Inferior parietal cortex (tissue), 1 donor: ENCODE results near the gene CTLA4.

Experiments used
- DNase-seq: peaks from one replicate; pipeline ENCODE4 v3.0.0-alpha.2; 2016; ENCODE audit errors: extremely low spot score

The CTLA4 gene

DNA sequence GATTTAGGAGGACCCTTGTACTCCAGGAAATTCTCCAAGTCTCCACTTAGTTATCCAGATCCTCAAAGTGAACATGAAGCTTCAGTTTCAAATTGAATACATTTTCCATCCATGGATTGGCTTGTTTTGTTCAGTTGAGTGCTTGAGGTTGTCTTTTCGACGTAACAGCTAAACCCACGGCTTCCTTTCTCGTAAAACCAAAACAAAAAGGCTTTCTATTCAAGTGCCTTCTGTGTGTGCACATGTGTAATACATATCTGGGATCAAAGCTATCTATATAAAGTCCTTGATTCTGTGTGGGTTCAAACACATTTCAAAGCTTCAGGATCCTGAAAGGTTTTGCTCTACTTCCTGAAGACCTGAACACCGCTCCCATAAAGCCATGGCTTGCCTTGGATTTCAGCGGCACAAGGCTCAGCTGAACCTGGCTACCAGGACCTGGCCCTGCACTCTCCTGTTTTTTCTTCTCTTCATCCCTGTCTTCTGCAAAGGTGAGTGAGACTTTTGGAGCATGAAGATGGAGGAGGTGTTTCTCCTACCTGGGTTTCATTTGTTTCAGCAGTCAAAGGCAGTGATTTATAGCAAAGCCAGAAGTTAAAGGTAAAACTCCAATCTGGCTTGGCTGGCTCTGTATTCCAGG is at the start of gene CTLA4:
CTLA4 (plus strand) TSS at position 211 of the 640 bp plus-strand sequence; CDS start at position 383, 172 bp downstream.
- no peak for DNase-seq

DNA sequence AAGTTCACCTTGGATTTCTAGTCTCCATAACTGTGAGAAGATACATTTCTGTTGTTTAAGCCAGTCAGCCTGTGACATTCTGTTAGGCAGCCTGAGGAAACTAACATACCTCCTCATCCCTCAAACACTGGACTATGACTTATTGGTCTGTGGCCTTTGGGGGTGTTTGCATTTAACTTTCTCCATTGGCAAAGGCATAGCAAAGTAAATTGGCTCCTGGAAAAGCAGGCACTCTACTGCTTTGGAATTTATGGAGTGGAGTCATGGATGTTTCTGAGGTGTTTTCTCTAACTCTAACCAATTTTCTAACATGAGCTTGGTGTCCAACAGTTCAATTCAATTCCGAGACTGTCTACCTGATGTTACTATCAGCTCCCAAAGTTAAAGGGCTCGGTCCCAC is 48.9 kb upstream of the CTLA4 start:
- DNase-seq, result no peak

DNA sequence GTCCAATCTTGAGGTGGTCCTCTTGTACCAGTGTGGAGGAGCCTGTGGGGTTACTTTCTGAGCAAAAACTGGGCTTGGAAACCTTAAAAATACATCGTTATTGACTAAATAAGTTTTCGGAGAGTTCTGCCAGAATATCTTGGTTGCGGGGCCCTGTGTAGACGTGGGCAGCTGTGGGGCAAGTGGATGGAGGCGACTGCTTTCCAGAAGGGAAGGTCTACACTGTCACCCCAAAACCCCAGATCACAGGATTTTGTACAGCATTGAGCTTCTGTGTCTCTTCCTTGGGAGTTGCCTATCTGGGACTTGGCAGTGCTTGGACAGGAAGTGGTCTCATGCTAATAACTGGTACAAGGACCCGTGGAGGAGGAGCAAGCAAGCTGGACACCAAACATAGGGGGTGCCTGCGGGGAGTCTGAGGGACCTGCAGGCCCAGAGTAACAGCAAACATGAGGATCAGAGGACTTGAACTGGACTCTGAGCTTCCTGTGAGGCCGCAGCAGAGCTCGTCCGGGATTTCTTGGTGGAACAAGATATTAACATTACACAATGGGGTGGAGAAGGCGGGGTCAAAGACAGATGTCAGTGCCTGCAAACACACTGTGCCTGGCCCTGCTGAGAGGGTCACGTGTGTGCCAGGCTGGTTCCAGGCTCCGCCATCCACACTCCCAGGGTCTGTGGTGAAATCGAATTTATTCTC is 48.0 kb upstream of the CTLA4 start:
- no peak for DNase-seq

DNA sequence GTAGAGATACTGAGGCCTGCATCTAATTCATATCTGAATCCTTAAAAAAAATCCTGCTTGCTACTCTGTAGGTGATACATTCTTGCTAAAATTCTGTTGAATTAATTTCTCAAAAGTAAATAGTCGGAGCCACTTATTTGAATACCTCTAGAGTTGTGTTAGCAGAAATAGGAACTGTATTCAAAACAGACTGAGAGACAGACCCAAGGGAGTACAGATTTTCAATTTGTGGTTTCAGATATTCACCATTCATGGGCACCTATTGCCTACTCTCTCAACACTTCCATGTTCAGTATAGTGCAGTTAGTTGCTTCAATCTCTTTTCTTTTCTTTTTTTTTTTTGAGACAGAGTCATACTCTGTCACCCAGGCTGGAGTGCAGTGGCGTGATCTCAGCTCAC is 46.6 kb upstream of the CTLA4 start:
- DNase-seq, result no peak

DNA sequence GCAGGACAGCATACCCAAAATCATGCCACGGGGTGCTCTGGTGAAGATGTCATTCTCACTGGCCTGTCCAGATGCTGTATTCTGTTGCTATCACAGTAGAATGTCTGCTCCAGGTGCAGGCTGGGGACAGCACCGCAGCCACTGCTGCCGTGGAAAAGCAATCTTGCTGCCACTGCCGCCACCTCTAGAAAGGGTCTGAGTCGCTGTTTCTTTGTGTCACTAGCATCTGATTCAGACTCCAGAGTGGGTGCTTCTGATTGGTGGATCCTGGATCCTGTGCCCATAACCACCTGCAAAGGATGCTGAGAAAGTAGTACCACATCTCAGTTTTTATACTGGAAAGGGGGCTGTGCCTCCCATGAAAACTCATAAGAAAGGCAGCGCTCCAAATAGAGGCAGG is 45.3 kb upstream of the CTLA4 start:
- DNase-seq, result no peak

DNA sequence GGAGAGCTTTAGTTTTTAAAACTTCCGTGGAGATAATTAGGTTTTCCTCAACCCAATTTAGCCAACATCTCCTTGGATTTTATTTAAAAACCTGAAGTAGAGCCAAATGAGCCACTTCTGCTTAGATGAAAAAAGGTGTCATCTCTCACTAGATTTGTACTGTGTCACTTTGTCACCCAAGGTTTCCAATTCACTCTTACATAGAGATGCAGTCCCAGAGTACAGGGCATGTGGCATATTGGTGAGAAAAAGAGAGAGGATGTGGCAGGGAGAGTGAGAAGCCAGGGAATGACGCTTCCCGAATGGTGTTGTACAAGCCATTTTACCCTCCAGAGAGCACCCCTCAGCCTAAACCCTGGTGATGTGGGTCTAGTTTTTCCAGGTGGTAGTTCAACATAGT is 44.4 kb upstream of the CTLA4 start:
- DNase-seq, result peak; percentile 32

DNA sequence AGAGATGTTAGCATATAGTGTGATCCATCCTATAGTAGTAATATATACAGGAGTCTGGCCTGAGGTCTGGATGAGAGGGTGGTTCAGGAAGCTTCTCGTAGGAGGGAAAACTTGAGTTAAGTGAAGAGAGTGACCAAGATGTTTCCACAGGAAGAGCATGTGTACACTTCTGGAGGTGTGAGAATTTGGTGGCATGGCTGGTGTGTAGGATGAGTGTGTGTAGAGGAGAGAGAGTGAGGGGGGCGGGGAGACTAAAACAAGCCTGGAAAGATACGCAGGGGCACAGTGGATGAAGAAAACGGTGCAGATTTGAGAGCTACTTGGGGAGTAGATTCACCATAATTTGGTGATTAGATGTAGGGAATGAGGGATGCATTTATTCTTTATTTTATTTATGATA is 43.5 kb upstream of the CTLA4 start:
- peak; percentile 14 for DNase-seq

DNA sequence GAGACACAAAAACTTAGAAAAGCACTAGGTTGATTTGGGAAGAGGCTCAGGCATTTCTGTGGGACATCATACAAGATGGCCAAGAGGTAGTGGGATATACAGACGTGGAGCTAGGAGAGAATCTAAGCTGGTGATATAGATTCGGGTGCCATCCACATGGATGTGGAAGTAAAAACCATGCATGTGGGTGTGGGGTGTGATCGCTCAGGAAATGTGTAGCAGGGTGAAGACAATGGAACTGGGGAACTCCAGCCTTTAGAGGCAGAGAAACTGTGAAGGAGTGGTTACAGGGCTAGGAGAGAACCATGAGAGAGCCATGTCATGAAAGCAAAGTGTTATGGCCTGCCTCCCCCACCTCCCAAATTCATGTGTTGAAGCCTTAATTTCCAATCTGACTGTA is 43.0 kb upstream of the CTLA4 start:
- no peak for DNase-seq

DNA sequence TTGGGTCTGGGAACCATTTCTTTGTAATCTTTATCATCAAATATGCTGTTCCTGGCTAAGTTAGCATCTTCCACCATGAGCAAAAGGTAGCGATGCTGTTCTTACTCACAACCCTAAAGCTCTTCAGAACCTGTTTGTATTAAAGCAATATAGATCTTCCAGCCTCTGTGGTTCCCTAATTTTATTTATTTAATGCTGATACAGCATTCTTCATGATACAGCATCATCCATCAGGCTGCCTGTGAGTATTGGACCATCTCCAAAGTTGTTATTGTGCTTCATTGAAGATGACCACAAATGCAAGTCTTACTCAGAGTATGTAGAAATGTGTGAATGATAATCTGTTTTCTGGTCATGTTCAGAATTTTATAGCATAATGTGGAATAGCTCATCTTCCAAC is 40.9 kb upstream of the CTLA4 start:
- DNase-seq, result no peak

DNA sequence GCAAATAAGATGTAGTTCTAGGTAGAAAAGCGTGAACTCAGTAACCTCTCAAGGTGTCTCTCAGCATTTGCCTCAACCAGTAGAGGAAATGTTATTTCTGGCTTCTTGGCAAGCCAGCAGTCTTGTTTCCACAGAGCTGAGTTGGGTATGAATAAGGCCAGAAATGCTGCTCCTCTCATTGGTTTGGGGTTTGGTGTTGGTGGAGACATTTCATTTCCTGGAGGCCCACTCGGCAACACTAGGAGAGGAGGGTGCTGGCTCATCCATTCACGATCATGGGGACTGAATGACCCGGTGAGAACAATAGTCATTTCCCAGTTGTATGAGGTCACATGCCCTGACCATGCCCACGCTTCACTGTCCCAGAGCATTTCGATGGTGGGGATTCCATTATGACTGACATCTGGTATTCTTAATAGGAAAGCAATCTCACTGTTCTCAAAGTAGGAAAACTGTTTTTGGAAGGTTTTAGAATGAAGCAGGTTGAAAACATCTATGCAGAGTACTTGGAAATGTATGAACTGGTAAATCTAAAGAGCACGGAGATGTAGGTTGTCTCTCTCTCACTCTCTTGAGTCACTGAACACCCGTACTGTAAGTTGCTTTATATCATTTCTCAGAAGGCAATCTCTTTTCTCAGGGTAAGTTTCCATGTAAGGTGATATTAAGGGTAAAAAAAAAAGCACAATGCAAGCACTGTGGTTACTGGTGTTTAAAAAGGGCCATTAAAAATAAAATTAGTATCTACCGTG is 37.1 kb upstream of the CTLA4 start:
- no peak for DNase-seq

DNA sequence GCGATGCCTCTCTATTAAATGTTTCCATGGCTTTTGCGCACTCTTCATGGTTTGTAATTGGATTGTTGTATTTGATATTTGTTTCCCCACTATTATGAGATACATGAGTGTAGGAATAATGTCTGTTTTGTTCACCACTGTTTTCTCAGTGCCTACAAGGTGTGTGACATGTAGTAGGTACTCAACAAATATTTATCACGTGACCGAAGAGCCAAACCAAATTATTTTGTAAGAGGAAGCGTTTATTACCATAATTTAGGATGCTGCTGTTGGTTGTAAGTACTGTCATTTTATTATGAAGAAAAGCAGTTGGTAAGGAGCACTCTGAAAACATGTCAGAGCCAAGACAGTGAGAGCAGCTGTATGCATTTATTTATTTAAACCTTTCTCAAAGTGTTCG is 32.2 kb upstream of the CTLA4 start:
- no peak for DNase-seq

DNA sequence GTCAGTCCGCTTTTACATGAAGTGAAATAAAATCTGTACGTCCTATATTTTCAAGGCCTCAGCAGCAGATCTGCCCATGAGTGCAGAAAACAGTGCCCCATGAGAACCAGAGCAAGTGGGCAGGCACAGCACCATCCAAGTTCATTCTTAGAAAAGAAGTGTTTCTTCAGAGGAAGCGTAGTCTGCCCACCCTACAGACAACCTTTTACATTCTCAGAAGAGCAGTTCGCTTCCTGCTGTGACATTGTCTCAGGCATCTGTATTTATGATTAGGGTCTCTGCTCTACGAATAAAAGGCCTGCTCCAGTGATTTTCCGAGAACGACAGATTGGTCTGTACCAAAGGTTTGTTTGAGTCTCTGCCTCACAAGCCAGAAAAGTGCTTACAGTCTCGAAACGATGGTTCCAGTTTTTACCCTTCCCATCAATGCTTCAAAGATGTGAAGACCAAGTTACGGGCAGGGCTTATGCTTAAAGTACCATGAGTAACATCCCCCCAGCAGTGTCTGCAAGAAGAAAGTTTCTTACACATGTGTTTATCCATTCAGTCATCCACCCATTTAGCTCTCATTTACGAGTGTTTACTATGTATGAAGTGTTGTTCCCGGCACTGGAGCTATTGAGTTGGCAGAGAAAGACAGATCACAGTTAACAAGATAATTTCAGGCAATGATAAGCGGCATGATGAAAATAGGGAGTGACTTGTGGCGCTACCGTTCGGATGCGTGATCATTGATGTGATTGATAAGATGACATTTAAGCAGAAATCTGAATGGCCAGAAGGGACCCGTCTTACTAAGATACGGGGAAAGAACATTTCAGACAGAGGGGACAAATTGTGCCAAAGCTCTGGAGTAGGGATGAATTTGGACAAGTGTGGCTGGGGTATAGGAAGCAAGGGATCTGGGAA is 31.4 kb upstream of the CTLA4 start:
- no peak for DNase-seq

DNA sequence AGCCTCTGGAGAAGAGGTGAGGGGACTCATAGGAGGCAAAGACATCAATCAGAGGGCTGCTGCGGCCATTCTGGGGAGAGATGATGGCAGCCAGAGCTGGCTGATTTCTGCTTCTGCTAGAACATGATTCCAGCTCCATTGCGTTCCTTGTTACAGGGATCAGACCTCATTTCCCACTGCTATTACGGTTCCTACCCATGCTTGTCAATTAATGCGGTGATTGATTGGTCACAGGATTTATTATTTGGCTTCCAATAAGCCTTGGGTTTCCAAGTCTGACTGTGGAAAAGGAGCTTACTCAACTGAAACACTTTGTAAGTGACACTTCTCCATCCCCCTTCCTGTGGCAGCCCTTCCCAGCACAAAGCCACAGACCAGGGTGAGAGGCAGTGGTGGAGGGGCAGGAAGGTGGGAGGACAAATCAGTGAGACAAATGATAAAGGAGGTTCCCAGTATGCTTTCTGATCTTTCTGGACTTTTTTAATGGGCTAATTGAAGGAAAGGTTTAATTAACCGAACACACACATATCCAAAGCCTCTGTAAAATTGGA is 26.8 kb upstream of the CTLA4 start:
- no peak for DNase-seq

DNA sequence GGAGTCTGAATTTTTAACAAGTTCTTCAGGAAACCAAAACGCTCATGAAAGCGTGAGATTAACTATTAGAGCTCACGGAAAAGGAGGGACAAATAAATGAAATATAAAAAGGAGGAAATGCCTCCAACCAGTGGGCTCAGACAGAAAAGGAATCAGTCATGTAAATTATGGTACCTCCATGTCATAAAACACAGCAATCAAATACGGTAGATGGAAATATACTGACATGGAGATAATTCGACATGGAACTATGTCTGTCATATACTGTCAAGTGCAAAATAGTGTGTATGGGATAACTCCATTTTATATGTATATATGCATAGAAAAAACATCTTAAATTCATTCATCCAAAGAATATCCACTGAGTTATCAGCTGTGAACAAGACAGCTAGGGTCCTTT is 25.9 kb upstream of the CTLA4 start:
- no peak for DNase-seq

DNA sequence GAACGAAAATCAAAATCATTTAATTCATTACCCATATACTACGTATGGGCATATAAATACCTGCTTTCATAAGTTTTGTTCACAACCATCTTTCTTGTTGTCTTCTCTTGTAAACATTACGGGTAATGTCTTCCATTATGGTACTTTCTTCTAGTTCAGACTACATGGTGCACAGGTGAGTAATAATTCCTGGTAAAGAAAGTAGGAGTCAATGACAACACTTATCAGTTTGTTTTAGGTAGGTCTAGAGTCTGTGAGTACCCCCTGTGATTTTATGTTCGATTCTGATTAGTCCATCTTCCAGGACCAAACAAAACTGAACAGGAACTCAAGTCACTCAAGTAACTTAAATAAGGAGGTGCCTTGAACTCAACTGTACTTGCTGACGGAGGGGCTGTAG is 25.2 kb upstream of the CTLA4 start:
- no peak for DNase-seq

DNA sequence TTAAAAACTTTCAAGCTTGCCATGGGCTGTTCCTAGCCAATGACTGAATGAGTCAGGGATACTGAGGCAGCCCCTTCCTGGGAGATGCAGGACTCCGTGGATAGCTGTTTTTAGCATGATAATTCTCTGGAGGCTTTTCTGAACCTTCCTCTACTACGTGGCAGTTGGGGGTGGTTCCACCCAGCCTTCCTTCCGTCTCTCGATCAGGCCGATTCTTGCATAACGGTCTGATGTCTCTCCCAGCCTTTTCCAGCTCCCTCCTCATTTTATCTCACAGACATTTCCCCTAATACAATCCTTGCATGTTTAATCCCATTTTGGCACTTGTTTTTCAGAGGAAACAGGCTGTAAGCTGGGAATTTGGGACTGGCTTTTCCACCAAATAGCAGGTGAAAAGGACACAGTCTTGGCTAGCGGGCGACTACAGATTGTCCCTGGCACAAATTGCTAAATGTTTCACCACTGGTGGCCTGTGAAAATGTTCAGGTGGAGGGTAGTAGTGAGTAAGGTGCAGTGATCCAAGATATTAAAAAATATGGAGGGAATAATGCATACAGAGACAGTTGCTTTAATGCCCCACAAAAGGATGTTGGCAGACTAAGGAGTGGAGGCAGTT is 21.0 kb upstream of the CTLA4 start:
- DNase-seq, result no peak

DNA sequence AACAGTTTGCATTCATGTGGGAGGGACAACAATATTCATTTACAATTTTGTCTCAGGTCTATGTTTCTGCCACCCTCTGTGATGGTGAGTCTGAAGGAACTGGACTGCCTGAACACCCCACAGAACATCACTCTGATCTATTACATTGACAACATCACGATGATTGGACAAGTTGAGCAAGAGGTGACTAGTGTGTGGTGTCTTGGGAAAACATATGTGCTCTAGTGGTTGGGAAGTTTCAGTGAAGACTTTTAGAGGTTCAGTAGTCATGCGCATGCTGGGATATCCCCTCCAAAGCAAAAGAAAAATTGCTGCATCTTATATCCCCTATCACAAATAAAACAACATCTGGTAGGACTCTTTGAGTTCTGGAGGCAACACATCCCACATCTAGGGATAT is 18.6 kb upstream of the CTLA4 start:
- DNase-seq, result no peak

DNA sequence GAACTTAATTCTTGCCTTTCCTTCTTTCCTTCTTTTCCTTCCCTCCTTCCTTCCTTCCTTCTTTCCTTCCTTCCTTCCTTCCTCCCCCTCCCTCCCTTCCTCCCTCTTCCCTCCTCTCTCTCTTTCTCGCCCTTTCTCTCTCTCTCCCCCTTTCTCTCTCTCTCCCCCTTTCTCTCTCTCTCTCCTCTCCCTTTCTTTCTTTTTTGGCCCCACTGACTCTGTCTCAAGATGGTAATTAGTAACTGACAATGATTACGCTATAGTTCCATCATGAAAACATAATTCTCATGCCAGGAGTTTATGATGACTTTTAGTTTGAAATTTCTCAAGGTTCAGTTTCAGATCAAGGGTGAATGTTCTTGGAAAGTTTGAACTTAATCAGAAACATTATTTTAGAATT is 14.8 kb upstream of the CTLA4 start:
- DNase-seq, result no peak

DNA sequence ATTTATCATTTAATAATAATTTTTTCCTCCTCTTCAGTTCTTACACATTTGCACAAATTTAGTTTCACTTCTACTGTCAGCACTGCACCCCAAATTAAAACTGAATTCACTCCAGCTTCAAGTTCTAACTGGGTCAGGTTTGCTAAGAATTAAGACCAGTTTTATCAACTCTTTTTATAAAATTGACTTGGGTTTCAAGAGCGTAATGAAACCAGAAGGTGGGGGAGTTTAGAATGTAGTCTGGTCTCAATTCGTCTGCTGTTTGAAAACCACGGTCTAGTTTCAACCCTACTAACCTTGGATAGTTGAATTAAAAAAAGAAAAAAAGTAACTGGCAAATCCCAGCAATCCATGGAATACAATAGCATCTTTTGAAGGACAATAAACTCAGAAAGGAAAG is 14.3 kb upstream of the CTLA4 start:
- DNase-seq, result no peak

DNA sequence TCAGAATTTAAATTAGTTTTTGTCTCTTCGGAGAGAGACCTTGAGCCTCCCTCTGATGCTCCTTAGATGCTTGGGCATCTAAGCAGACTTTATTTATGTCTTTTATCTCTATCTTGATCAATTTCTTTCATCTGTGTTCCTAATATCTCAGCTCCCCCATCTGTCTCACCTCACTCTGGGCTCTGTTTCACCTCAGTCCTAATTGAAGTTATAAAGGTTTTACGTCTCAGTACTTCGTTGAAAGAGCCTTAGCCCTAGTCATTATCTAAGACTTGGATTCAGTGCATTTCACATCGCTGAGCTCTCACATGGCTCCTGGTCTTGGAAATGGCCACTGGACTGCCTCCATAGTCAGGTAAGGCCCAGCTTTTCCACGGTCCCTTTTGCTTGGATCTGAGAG is 13.8 kb upstream of the CTLA4 start:
- DNase-seq, result no peak

DNA sequence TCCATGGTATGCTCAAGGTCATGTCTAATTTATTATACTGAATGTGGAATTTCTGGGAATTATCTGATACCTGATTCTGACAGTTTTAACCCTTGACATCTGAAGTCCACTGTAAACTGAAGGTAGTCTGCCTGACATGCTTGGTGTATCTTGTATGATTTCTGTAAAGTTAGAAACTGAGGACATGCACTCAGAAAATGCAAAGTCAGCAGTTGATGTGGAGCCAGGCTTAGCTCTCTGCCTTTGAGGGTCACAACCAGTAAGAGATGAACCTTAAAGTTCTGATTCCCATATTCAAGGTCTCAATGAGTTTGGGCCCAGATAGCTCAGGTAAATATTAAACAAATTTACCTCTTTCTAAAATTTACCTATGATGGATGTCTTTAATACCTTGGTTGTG is 12.3 kb upstream of the CTLA4 start:
- DNase-seq, result no peak
